ENCODE results near the gene POLD1. TPM values are rescaled to one million over a fixed set of nuclear protein-coding genes. Genes with fewer than 3 reads are reported as not detected.
"Not testable (repeated sequence)": the region's sequence is repeated elsewhere in the genome, so short reads cannot be mapped to it uniquely, and the experiment has no call there.

POLD1 gene
- total RNA-seq, 1 experiment from 2014 or later: 143 TPM

DNA sequence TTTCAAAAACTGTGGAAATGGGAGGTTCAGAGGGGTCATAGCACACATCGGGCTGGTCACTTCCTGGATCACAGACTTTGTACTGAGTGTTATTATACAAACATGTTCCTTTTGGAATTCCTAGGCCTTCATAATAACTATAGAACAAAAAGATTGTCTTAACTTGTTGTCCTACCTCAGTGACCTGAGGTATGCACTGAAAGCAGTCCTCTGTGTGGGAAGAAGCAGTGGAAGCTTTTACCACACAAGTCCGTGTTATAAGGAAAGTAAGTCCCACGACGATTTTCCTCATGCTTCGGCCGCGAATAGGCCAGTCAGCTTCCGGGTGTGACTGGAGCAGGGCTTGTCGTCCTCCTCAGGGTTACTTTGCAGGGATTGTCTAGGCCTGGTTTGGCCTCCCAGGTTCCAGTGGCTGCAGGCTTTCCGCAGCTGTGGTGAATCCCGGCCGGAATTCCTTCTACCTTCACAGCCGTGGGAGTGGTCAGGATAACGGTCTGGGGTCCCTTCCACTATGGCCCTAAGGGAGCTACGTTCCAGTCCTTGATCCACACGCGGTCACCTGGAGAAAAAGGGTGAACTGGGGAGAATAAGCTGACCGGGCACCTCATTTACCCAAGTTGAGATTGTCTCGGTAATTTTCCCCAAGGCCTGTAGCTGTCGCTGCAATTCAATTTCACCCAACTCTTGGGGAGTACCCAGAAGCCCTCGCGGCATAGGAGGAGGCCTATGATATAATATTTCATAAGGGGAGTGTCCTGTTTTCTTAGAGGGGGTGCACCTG, 34.7 kb upstream of the POLD1 start:
- POLR2A ChIA-PET (ENCODE audit: low non-redundant PET): no interaction called here

GRCh38 chr19:50352242-50352641, 31.9 kb upstream of the POLD1 start:
- BruUV-seq (replicated peaks): no TSS peak
- Histone ChIP-seq H3K27me3 (replicated peaks; ENCODE audit: insufficient read depth, low read depth, low read length, poor library complexity) (no peaks in the 10 kb centered on the region), H3K4me3 (ENCODE audit: low read depth, low read length, poor library complexity, severe bottlenecking) (no peak overlapping the region), H3K9me3 (ENCODE audit: low read depth, low read length, poor library complexity, severe bottlenecking) (no peaks in the 10 kb centered on the region), H3K36me3 (ENCODE audit: insufficient read depth, low read length, poor library complexity, severe bottlenecking) (no peaks in the 10 kb centered on the region), H3K27ac (ENCODE audit: low read depth, low read length, poor library complexity, severe bottlenecking) (no peak overlapping the region), H3K4me1 (ENCODE audit: insufficient read depth, low read length, poor library complexity, severe bottlenecking) (no peaks in the 10 kb centered on the region)
- no peak for DNase-seq (ENCODE audit: low spot score)
- ChIA-PET POLR2A (ENCODE audit: low non-redundant PET) (interaction anchor here (0.6 kb wide), 1 partner anchor 430 kb away, joined by 9 read pairs; no protein-coding TSS in a partner anchor), CTCF (no interaction called here)
- TF ChIP-seq CTCF (conservative IDR thresholded peaks at IDR 0.05; ENCODE audit: low read depth, low read length): no peak
- TF ChIP-seq EZH2 (IDR thresholded peaks at IDR 0.05; ENCODE audit: borderline replicate concordance, low read depth, low read length, poor library complexity, severe bottlenecking): no peak
- intact Hi-C loops (cut with micrococcal nuclease; ENCODE audit: unreplicated experiment): loop anchor here (10.0 kb wide), 1 partner anchor 573 kb away; no protein-coding TSS in a partner anchor

More for the DNA sequence above, 34.7 kb upstream of the POLD1 start:
- Histone ChIP-seq H3K4me3 (ENCODE audit: low read depth, low read length, poor library complexity, severe bottlenecking) (no peak overlapping the region), H3K27ac (ENCODE audit: low read depth, low read length, poor library complexity, severe bottlenecking) (no peak overlapping the region), H3K9me3 (ENCODE audit: low read depth, low read length, poor library complexity, severe bottlenecking) (no peaks in the 10 kb centered on the region), H3K27me3 (replicated peaks; ENCODE audit: insufficient read depth, low read depth, low read length, poor library complexity) (no peaks in the 10 kb centered on the region), H3K4me1 (ENCODE audit: insufficient read depth, low read length, poor library complexity, severe bottlenecking) (no peaks in the 10 kb centered on the region), H3K36me3 (ENCODE audit: insufficient read depth, low read length, poor library complexity, severe bottlenecking) (no peaks in the 10 kb centered on the region)
- CTCF ChIA-PET: no interaction called here
- BruUV-seq (replicated peaks): no TSS peak
- no peak for TF ChIP-seq EZH2 (IDR thresholded peaks at IDR 0.05; ENCODE audit: borderline replicate concordance, low read depth, low read length, poor library complexity, severe bottlenecking)
- TF ChIP-seq CTCF (conservative IDR thresholded peaks at IDR 0.05; ENCODE audit: low read depth, low read length): no peak
- intact Hi-C loops (cut with micrococcal nuclease; ENCODE audit: unreplicated experiment): loop anchor here (10.0 kb wide), 1 partner anchor 575 kb away; no protein-coding TSS in a partner anchor
- DNase-seq (ENCODE audit: low spot score): no peak

GRCh38 chr19:50353487-50353880, 30.7 kb upstream of the POLD1 start:
- DNase-seq (ENCODE audit: low spot score); BruUV-seq (replicated peaks); H3K9me3 ChIP-seq (ENCODE audit: low read depth, low read length, poor library complexity, severe bottlenecking); H3K4me1 ChIP-seq (ENCODE audit: insufficient read depth, low read length, poor library complexity, severe bottlenecking); H3K36me3 ChIP-seq (ENCODE audit: insufficient read depth, low read length, poor library complexity, severe bottlenecking); H3K4me3 ChIP-seq (ENCODE audit: low read depth, low read length, poor library complexity, severe bottlenecking); H3K27me3 ChIP-seq (replicated peaks; ENCODE audit: insufficient read depth, low read depth, low read length, poor library complexity); CTCF ChIA-PET; H3K27ac ChIP-seq (ENCODE audit: low read depth, low read length, poor library complexity, severe bottlenecking); POLR2A ChIA-PET (ENCODE audit: low non-redundant PET): not testable (repeated sequence)
- intact Hi-C loops (cut with micrococcal nuclease; ENCODE audit: unreplicated experiment): loop anchor here (10.0 kb wide), 1 partner anchor 571 kb away; no protein-coding TSS in a partner anchor

Measured in A673 (cell line).